ENCODE measurements around the gene NUP43. TPM values are rescaled to one million over a fixed set of nuclear protein-coding genes. Genes with fewer than 3 reads are reported as not detected.

The NUP43 gene, protein sequence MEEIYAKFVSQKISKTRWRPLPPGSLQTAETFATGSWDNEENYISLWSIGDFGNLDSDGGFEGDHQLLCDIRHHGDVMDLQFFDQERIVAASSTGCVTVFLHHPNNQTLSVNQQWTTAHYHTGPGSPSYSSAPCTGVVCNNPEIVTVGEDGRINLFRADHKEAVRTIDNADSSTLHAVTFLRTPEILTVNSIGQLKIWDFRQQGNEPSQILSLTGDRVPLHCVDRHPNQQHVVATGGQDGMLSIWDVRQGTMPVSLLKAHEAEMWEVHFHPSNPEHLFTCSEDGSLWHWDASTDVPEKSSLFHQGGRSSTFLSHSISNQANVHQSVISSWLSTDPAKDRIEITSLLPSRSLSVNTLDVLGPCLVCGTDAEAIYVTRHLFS
- 10 to 100 TPM in 1 of 2 donors, 1 to 10 TPM in 1; 8.6 to 22.8 TPM for total RNA-seq

DNA sequence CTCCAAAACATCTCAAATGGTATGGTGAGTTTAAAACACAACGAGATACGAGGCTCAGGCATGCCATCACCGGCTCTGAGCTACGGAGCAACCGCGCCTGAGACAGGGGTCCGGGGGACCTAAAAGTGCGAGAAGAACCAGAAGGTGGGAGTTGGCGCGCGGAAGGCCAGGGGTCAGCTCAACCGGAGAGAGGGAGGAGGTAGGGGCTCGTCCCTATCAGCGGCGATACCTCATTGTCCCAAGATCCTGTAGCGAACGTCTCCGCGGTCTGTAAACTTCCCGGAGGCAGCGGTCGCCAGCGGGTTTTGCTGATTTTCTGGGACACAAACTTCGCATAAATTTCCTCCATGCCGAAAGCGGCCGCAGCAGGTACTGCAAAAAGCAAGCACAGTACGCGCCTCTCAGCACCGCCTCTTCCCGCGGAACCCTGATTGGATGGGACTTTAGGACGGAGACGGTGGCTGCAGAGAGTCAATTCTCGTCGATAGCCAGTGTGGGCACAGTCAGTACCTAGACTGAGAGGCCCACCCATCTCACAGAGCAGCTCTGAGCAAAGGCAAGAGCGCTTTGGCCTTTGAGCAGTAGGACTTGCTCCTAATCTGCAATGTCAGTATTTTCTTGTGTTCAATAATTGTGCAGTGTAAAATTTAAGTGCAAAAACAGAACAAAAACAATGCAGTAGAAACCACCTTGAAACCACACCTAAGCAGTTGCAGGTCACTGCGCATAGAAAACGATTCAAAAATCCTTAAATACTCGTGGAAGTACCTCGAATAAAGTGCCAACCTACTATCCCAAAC lies at the start of gene NUP43:
Gene NUP43, minus strand, starts transcription at position 383 of the 800 bp plus-strand sequence. Its CDS starts 34 bp downstream, at position 349.
- Histone ChIP-seq H3K4me1 (peaks cover 25% of the 10 kb centered on the region), H3K27ac (peak within 1 kb of the TSS; percentile 70 to 84 (median 78)), H3K36me3 (replicated peaks in 1 of 2; ENCODE audit: insufficient read depth in 1 of 2, low read depth in 2 of 2) (peaks cover 0 to 11% of the 10 kb centered on the region in 2 donors), H3K4me3 (peak within 1 kb of the TSS; percentile 35 to 50), H3K27me3 (no peaks in the 10 kb centered on the region), H3K9me3 (no peaks in the 10 kb centered on the region)
- peak; percentile 80 for ATAC-seq
- peak; percentile 92 to 95 (median 94) for DNase-seq
- WGBS, 2 donors: 3 to 6% methylated on average over 24 to 41 of the region's 41 CpGs
- TF ChIP-seq, protein P1, sequence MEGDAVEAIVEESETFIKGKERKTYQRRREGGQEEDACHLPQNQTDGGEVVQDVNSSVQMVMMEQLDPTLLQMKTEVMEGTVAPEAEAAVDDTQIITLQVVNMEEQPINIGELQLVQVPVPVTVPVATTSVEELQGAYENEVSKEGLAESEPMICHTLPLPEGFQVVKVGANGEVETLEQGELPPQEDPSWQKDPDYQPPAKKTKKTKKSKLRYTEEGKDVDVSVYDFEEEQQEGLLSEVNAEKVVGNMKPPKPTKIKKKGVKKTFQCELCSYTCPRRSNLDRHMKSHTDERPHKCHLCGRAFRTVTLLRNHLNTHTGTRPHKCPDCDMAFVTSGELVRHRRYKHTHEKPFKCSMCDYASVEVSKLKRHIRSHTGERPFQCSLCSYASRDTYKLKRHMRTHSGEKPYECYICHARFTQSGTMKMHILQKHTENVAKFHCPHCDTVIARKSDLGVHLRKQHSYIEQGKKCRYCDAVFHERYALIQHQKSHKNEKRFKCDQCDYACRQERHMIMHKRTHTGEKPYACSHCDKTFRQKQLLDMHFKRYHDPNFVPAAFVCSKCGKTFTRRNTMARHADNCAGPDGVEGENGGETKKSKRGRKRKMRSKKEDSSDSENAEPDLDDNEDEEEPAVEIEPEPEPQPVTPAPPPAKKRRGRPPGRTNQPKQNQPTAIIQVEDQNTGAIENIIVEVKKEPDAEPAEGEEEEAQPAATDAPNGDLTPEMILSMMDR (IDR thresholded peaks at IDR 0.05): peak; percentile 49 to 88 (median 70)
- peak in 2 of 3 donors; percentile 60 to 70 for TF ChIP-seq POLR2A (IDR thresholded peaks at IDR 0.05)
- intact Hi-C loops (cut with DNase I): no loop called here

DNA sequence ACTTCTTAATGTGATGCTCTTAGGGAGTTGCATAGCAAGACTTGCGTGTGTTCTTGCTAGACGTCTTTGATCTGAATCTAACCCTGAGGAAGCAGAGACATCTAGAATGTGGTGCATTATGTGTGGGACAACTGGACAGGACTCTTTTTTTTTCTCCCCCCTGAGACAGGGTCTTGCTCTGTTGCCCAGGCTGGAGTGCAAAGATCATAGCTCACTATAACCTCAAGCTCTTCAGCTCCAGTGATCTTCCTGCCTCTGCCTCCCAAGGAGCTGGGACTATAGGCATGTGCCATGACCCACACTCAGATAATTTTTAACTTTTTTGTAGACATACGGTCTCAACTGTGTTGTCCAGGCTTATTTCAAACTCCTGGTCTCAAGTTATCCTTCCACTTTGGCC lies 37.2 kb upstream of the NUP43 start:
- TF ChIP-seq, protein P1 (IDR thresholded peaks at IDR 0.05): no peak
- TF ChIP-seq POLR2A (IDR thresholded peaks at IDR 0.05): no peak
- WGBS, 2 donors: 83 to 87% methylated on average over 3 of the region's 3 CpGs
- Histone ChIP-seq H3K4me3 (no peak overlapping the region), H3K27me3 (no peaks in the 10 kb centered on the region), H3K4me1 (no peaks in the 10 kb centered on the region), H3K36me3 (replicated peaks in 1 of 2; ENCODE audit: insufficient read depth in 1 of 2, low read depth in 2 of 2) (no peaks in the 10 kb centered on the region), H3K9me3 (no peaks in the 10 kb centered on the region), H3K27ac (no peak overlapping the region)
- DNase-seq (no peak), ATAC-seq (no peak)
- intact Hi-C loops (cut with DNase I): no loop called here

DNA sequence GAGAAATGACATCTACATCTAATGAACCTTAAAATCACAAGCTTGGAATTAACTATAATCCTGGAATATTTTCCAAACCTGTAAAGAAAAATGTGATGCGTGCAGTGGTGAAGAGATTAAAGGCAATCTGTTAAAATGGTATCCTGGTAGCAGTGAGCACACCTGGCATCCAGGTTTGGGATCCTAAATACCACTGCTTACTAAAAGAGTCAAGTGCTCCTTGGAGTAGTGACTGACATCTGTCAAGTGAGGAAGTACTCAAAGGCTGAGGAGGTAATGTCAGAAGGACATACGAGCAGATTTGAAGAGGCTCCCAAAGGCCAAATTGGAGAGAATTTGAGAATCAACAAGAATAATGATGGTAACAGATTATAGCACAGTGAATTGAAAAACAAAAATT lies 36.0 kb upstream of the NUP43 start:
- intact Hi-C loops (cut with DNase I): no loop called here
- no peak overlapping the region for H3K27ac ChIP-seq
- H3K4me1 ChIP-seq: no peaks in the 10 kb centered on the region
- WGBS, 2 donors: 91 to 95% methylated on average over 2 of the region's 2 CpGs
- H3K9me3 ChIP-seq: no peaks in the 10 kb centered on the region
- no peak overlapping the region for H3K4me3 ChIP-seq
- no peak for TF ChIP-seq POLR2A (IDR thresholded peaks at IDR 0.05)
- TF ChIP-seq, protein P1 (IDR thresholded peaks at IDR 0.05): no peak
- DNase-seq (no peak), ATAC-seq (no peak)
- H3K36me3 ChIP-seq (replicated peaks in 1 of 2; ENCODE audit: insufficient read depth in 1 of 2, low read depth in 2 of 2): no peaks in the 10 kb centered on the region
- H3K27me3 ChIP-seq: no peaks in the 10 kb centered on the region

DNA sequence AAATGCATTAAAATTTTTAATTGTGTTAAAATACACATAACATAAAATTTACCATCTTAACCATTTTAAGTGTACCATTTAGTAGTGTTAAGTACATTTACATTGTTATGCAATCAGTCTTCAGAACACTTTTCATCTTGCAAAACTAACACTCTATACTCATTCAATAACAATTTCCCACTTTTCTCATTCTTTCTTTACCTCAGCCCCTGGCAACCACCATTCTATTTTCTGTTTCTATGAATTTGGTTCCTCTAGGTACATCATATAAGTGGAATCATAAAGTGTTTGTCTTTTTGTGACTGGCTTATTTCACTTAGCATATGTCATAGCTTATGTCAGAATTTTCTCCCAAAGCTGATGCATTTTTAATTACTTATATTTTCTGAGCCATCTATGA lies 35.4 kb upstream of the NUP43 start:
- no peak overlapping the region for H3K27ac ChIP-seq
- intact Hi-C loops (cut with DNase I): no loop called here
- no peaks in the 10 kb centered on the region for H3K36me3 ChIP-seq (replicated peaks in 1 of 2; ENCODE audit: insufficient read depth in 1 of 2, low read depth in 2 of 2)
- no peaks in the 10 kb centered on the region for H3K4me1 ChIP-seq
- no peaks in the 10 kb centered on the region for H3K9me3 ChIP-seq
- H3K4me3 ChIP-seq: no peak overlapping the region
- no peak for DNase-seq
- TF ChIP-seq, protein P1 (IDR thresholded peaks at IDR 0.05): no peak
- no peak for TF ChIP-seq POLR2A (IDR thresholded peaks at IDR 0.05)
- no peak for ATAC-seq
- H3K27me3 ChIP-seq: no peaks in the 10 kb centered on the region
